ENCODE results near the gene CLEC16A.

CLEC16A gene

DNA sequence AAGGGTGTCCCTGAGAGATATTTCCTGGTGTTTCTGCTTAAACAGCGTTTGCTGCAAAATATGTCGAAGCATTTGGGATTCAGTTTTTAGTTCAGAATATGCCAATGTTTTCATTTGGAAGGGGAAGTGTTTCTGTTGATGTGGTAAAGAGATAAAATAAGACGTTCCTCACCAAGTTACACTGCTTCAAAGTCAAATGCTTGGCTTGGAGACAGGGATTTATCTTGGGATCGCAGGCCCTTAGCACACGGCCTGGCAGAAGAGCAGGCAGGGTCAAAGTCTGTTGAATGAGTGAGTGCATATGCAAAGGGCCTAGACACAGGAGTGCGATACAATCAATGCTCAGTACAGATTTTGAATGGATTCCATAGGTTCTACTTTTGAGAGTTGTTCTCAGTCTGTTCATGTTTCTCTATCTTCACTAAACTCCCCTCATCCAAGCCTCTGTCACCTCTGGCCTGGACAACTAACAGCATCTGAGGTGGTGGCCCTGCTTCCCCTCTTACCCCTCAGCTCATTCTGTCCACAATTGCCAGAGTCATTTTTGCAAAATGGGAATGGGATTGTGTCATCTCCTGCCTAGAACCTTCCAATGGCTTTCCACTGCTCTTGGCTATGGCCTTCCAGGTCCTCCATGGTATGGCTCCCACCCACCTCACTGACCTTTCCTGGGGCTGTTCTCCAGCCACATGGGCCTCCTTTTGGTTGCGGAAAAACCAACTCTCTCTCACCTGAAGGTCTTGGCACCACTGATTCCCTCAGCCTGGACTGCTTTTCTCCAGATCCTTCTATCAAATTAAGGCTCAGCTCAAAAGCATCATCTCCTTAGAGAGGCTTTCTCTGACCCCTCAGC is 5.3 kb upstream of the CLEC16A start:
- TF ChIP-seq, protein P1, sequence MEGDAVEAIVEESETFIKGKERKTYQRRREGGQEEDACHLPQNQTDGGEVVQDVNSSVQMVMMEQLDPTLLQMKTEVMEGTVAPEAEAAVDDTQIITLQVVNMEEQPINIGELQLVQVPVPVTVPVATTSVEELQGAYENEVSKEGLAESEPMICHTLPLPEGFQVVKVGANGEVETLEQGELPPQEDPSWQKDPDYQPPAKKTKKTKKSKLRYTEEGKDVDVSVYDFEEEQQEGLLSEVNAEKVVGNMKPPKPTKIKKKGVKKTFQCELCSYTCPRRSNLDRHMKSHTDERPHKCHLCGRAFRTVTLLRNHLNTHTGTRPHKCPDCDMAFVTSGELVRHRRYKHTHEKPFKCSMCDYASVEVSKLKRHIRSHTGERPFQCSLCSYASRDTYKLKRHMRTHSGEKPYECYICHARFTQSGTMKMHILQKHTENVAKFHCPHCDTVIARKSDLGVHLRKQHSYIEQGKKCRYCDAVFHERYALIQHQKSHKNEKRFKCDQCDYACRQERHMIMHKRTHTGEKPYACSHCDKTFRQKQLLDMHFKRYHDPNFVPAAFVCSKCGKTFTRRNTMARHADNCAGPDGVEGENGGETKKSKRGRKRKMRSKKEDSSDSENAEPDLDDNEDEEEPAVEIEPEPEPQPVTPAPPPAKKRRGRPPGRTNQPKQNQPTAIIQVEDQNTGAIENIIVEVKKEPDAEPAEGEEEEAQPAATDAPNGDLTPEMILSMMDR (conservative IDR thresholded peaks at IDR 0.05) = no peak
- no peak overlapping the region for H3K27ac ChIP-seq

DNA sequence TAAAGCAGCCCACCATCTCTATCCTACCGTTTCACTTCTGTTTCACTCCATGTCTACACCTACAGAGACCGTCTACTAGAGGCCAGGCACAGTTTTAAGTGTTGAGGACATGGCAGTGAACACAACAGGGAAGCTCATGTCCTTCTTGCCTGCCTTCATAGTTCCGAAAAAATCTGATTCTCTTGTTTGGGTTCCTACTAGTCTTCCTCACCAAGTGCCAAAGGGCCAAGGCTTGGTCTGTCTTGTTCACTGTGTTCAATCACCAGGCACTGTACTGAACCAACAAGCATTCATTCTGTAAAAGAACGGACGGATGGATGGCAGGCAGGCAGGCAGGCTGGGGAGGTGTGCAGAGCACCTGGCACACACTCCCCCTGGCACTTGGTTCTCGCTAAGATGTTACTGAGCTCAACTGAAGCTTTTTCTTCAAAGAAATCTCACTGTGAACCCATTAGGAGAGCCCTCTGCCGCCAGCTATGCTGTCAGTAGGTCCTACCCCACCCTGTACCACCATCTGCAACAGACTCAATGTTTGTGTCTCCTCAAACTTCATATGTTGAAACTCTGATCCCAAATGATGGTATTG is 4.6 kb upstream of the CLEC16A start:
- no peak overlapping the region for H3K27ac ChIP-seq
- TF ChIP-seq, protein P1 (conservative IDR thresholded peaks at IDR 0.05) = no peak

DNA sequence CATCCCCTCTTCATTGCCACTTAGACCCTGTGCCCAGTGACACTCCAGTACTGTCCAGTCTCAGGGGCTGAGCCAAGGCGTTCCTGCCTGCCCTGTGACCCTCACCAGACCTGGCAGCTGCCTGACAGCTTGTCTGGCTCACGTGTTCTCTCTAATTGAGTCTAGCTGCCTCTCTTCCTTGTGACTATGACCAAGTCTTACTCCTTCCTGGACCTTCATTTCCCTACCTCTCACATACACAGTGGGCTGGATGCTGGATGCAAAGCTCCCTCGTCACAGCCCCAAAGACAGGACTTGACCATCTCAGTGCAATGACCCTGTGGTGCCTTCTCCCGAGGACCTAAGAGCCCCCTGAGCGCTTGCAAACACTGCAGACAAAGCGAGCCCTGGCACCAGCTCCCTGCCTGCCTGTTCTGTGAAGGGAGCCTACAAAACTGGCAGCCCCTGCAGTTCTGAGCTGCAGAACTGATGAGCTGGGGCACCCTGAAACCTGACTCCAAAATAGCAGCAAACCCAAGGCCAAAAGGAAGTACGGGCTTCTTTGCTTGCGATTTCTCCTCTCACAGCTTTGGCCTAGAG is 3.8 kb upstream of the CLEC16A start:
- H3K27ac ChIP-seq = peak overlapping the region; percentile 55; the same call in 1 of the 2 replicates
- TF ChIP-seq, protein P1 (conservative IDR thresholded peaks at IDR 0.05) = no peak

DNA sequence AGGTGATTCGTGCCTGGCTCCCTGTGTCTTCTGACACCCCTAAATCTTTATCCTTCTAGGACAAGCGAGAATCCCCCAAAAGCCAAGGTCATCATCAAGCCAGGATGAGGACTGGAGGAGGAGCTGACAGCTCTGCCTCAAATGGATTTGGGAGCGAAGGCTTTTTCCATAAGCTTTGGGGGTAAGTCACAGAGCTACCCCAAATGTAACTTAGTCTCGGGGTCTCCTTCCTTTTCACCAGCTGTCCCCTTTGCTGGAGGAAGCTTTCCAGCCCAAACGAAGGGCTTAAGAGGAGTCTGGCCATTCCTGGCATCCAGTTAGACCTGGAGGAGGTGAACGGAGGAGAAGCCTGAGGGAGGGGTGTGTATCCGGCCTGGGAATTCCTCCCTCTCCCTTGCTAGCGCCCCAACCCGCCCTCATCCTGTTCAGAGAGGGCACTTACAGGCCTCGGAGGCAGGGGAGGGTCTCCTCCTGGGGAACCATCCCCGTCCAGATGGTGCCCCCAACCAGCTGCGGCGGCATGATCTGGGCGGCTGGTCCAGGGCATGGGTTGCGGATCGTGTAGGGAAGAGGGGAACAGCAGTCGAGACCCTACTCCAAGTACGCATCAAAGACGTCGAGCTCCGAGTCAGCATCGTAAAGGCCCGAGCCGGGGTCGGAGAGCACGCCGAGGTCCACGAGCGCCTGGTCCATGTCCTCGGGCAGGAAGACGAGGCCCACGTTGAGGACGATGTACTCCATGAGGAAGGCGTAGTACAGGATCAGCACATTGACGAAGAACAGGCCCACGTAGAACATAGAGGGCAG is 3.0 kb upstream of the CLEC16A start:
- H3K27ac ChIP-seq = peak overlapping the region; percentile 55; the same call in 1 of the 2 replicates

DNA sequence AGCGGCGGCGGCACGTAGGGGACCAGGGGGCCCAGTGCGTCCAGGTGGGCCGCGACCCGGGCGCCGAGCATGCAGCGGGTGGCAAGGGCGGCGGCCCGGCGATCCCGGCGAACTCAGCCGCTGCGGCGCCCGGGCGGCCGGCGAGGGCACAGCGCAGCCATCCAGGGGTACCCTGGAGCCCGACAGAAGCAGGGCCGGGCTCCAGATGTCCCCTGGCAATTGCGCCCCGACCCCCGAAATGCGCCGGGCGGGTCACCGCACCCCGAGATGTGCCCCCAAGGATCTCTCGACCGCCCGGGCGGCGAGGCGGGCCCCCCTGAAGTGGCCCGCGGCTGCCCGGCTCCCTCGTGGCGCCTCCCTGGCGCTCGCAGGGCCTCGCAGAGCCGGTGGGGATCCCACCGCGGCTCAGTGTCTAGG is 2.4 kb upstream of the CLEC16A start:
- H3K27ac ChIP-seq = peak overlapping the region; percentile 55

More for the DNA sequence above, 3.0 kb upstream of the CLEC16A start:
- TF ChIP-seq, protein P1 (conservative IDR thresholded peaks at IDR 0.05) = no peak

DNA sequence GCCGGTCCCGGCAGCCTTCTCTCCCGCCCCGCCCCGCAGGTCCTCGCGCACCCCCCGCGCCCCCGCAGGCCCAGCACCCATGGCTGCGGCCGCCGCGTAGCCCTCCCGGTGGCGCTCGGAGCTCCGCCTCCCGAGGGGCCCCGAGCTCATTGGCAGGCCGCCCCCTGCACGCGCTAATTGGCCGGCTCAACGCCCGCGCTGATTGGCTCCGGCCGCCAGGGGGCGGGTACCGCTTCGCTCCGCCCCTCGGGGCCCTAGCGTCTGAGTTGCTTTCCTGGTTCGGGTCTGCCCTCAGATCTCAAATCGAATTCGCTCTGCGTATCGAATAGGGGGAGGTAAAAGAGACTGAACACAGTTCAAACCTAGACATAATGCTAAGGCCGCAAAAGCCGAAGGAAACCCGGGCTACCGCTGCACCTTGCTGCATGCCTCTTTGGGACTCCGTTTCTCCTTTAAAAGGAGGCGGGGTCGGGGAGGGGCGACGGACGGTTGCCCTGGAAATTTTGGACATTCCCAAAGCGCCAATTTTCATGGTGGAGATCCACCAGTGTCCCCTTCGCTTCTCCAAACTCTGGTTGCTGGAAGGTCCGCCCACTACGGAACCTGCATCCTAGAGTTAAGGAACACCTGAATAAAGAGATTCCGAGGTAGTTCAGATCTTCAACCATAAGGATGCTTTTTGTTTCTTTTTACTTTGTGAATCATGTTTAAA is 1.9 kb upstream of the CLEC16A start, which contains the start of gene DEXI:
TSS of gene DEXI (minus strand) at position 117 of the 712 bp plus-strand sequence. CDS start 463 bp downstream, outside the sequence.
- TF ChIP-seq, protein P1 (conservative IDR thresholded peaks at IDR 0.05) = no peak
- peak within 1 kb of the TSS; percentile 55 for H3K27ac ChIP-seq

DNA sequence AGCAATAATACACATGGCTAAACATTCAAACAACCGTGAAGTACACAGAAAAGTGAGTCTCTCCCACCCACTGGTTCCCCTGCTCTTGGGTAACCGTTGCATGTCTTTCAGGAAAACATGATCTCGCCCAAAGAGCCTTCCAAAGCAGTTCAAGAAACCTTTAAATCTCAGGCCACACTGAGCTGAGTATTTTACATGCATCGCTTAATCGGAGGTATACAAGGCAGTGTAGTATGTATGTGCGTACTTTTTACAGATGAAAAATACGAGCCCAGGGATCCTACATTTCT is 1.4 kb upstream of the CLEC16A start:
- TF ChIP-seq, protein P1 (conservative IDR thresholded peaks at IDR 0.05) = no peak
- H3K27ac ChIP-seq = peak overlapping the region; percentile 55; the same call in 1 of the 2 replicates
